HG03095 (cell line): ENCODE results near the gene OPCML.
A peak's percentile ranks its signal among the peaks of the same experiment; 100 is the strongest.

Experiments used
- ATAC-seq: cut with Tn5 transposase; IDR thresholded peaks from one replicate; pipeline ENCODE4 v1.9.1; 2021; ENCODE audit warnings: moderate library complexity; ENCODE audit not compliant: unreplicated experiment

OPCML gene

GRCh38 chr11:133082841-133083488 is 449.3 kb downstream of the OPCML start:
- ATAC-seq = peak; percentile 96

DNA sequence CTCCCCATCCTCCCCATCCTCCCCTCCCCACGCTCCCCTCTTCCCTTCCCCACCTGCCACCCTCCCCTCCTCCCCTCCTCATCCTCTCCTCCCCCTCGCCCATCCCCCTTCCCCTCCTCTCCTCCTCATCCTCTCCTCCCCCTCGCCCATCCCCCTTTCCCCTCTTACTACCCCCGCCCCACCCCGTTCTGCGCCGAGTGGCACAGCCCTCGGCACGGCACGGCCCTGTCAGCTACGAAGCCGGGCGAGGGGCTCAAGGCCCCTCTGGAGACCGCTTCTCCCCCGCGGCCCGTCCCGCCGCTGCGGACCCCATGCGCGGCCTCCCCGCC is 449.9 kb downstream of the OPCML start:
- no peak for ATAC-seq

DNA sequence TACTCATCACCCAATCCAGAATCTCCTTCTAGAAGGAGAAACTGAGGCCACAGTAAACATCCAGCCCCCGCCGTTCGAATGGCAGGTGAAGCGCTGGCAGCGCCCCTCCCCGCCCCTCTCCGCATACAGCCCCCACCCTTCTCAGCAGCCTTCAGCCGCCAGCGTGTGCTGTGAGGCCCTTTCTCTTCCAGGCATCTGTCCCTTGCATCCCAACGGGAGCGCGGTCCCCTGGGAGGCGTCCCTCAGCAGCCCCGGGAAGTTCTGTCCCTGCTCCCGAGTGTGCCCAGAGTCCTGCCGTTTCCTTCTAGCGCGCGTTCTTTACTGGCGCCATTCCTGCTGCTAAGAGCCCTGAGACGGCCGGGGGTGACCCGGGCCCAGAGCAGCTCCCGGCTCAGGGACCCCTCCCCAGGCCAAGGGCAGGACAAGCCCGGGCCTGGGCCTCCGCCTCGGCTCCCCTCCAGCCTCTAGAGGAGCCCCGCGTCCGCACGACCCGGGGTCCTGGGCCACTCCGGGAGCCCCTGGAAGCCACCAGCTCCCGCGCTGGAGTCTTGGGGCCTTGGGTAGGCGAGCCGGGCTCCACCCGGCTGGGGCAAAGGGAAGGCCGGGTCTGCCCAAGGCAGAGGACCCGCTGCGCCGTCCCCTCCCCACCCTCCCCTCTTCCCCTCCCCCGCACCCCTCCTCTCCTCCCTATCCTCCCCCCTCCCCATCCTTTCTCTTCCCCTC is 450.4 kb downstream of the OPCML start:
- no peak for ATAC-seq

- no peak for ATAC-seq
Observed at GRCh38 chr11:133081020-133081419, 451.3 kb downstream of the OPCML start.

DNA sequence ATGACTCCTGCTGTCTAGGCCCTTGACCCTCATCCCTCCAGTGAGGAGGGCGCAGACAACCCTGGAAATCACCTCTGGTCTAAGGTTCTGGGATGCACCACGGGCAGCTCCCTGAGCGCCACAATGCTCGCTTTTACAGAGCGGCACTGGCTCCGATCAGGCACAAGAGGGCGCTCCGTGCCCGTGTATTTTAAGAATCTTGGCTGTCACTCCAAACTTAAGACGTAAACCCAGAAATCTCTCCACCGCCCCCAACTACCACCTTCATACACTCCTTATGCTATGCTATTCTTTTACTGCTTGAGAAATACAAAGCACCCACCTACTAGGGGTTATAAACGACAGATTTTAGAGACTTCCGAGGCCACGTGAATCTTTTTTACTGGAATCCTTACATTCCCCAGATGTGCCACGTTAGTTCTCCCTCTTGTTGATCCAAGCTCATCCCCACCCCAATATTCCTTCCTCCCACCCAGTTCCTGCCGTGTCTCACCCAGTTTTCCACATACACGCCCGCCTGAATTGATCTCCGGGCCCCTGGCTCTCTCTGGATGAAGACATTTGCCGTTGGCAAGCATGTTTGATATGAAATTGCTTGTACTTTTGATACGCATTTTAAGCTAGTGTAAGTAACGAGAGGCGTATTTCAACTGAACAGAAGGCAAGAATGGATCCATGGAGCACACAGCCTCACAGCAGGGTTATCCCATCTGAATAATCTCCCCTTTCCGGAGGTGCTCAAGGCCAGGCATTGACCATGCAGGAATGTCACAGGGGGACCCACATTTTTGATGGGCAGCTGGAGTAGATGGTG is 453.5 kb downstream of the OPCML start:
- no peak for ATAC-seq

- no peak for ATAC-seq
Observed at GRCh38 chr11:133078012-133078411, 454.3 kb downstream of the OPCML start.

GRCh38 chr11:133075351-133075750 is 456.9 kb downstream of the OPCML start:
- ATAC-seq = no peak

DNA sequence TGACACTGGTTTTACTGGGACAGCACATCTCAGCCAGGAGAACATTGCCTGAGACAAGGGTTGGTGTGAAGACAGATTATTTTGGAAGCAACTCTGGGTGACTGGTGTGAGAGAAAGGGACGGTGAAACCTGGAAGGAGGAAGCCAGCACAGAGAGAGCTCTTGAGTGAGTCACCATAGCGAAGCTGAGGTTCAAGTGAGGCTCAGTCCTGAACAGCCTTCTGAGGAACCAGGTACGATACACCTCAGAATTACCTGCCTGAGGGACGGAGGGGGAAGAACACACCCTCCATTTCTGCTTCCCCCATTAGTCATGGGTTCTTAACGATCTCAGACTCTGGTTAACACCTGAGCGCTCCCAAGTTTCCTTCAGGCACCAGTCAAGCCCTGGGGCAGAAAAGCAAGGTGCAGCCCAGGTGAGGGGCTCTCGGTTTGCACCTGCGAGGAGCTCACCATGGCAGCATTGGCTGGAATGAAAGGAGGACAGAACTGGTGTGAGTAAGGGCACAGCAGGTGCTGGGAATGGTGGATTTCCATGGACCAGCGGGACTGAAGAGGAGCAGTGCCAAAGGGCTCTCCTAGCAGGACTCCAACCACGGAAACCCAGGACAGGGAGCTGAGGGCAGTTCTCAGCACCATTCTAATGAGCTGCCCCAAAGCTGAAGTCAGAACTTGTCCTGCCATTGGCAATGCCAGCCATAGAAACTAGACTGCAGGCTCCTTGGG is 459.3 kb downstream of the OPCML start:
- ATAC-seq = no peak

DNA sequence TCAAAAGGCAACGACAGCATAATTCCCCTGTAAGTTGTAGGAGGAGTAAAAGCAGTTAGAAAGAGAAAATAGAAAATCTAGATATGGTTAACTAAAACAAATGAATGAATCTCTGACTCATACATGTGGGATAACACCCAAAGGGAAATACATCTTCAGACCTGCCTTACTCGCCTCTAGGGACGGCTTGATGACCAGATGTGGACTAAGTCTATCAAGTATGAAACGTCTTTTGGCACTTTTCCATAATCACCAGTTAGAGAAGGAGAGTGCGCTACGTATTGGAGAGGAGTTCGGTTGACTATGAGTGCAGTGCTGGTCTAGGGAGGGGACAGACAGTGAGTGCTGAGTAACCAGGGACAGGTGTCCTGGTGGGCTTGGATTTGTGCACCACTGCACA is 459.9 kb downstream of the OPCML start:
- no peak for ATAC-seq

- no peak for ATAC-seq
Observed at GRCh38 chr11:133070791-133071190, 461.5 kb downstream of the OPCML start.

DNA sequence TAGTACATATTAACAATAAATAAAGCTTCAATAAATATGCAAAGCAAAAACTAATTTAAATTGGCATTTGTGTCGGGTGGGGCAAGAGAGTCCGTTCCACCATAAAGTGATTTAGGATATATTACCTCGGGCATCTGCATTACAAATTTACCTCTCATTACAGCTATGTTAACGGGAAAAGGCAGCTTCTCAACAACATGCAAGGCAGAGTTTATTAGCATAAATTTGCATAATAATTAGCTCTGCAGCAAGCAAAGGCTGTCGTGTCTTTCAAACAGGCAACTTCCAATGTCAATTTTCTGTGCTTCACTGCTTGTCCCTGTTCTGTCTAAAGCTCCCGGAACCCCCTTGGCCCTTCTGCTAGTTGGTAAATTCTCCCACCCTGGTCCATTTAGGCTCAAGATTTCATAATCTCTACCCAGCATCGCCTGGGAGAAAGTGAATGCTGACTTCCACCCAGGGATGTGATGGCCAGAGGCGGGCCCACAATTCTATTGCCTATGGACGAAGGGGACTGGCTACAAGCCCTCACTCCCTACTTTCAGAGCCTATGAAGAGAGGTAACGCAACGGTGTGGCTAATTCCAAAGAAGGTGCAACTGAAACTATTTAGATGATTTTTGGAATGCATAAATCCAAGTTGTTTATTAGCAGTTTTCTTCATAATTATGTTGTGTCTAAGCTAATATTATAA is 462.1 kb downstream of the OPCML start:
- no peak for ATAC-seq

DNA sequence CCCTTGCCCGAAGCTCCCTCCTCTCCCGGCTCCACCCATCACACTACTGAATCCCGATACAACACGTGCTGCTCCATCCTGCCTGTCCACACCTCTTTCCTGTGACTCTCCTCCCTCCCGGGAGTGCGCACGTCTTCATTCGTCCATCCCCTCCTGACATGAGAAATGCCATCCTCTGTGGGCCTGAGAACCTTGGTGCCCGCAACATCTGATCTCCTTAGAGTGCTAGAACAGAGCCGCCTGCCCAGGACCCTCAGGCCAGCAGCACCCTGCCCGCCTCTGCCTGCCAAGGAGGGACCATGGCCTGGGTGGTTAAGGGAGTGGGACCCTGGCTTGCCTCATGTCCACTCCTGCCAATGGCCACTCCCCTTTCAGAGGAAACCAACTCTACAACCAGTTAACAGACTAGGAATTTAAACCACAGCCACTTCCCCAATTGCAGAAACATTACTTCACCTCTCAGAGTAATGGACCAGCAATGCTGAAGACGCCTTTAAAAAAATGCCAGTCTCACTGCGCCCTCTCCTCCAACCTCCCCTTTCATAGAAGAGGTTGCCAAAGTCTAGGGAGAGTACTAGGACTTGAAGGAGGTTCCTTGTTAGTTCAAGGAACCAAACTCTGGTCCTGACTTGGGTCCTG is 466.3 kb downstream of the OPCML start:
- no peak for ATAC-seq

DNA sequence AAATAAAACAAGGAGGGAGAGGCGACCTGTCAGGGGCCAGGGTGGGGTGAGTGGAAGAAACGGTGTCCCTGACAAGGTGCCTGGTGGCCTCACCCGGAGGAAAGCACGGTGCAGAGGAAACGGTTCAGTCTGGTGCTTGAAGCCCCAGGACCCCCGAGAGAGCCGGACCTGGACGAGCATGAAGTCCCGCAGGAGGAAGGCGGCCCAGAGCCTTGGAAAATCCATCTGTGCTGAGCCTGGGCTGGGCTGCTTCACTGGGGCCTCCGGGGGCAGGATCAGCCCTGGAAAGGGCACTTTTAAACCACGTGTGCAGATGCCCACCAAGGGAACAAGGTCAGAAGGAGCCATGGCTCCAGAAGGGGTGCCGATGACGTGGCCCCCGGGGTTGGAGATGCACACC is 467.3 kb downstream of the OPCML start:
- ATAC-seq = no peak

DNA sequence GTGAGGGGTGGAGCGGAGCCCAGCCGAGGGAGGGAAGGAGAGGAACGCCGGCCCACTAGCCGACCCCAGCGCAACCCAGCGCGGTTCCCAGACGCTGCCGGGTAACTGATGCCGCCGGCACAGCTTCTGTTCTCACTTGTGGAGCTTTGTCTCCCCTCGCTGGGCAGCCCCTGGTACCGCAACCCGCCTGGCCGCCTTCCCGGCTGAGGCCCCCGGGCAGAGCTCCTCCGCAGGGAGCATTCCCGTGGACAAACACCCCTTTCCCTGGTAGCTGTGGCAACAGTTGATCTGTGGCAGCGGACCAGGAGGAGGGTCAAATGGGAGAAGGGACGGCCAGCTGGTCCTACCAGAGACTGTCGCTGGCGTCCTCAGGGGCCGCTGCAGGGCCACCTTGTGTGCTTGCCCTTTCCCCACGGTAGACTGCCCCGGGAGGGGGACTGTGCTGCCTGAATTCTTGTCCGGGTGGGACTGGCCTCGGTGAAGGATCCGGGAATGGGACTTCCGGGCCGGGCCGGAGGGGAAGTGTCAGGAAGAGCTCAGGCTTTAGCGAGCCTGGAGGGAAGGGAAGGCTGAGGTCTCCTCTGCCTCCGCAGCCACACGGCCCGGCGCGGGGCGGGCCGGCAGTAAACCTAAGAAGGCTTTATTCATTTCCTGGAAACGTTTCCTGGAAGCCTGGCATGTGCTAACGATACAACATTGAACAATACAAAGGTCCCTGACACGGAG is 468.0 kb downstream of the OPCML start:
- no peak for ATAC-seq

DNA sequence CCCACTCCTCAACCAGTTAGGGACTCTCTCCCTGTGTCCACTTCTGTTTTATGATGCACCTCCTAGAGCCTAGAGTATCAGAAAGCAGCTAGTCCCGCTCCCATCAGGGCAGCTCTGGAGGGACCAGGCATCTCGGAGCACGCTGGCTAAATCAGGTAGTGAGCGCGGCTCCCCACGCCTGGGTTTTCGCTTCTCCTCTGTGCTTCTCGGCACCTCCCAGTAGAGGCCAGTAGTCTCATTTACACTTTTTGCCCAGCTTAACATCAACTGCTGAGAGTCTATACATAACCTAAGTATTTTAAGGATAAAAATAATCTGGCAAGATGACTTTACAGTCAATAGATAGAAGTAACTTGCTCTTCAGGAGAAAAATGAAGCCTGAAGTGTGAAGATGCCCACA is 473.8 kb downstream of the OPCML start:
- ATAC-seq = no peak

GRCh38 chr11:133053124-133053776 is 479.1 kb downstream of the OPCML start:
- no peak for ATAC-seq

DNA sequence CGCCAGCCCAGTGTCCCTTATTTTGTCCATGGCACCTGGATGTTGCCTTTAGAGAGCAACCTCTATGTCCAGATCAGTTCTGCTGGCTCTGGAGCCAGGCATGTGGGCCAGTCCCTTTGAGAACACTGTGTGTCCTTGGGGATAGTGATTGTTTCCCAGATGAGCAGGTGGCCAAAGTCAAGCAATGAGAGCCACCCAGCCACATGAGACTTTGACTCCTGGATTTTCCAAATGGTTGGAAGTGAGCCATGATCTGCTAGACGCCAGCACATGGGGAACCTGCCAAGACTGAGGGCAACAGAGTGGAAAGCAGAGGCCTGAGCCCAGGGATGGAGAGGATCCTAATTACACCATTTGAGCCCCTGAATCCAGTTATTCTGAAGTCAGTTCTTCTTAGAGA is 479.8 kb downstream of the OPCML start:
- no peak for ATAC-seq

DNA sequence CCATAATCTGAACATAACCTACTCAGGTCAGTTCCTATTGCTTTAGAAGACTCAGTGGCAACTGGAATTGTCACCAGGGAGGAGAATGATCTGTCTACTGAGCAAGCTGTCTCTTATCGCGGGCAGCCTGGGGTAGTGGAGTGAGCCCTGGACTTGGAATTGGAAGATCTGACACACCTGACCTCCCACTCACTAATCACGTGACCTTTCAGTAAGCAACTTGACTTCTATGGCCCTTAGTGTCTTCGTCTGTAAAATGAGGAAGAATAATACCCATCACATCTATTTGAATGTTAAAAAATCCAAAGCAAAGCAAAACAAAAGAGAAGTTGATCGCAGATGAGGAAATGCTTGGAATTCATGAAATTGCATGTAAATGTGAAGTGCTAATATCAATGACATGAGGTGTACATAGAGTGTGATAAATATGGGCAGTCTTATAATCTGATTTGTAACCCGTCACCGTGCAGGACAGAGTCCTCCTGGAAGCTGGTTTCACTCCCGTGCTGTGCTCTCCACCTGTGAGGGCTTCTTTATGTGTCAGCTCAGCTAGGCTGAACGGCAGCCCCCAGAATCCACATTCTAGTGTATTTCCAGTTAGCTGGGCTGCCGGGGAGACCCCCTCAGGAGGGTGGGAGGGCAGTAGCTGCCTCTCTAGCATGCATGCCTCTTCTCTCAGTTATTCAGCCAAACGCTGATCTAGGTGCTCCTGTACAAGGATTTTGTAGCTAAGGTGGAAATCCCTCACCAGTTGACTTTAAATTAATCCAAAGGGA is 482.9 kb downstream of the OPCML start:
- ATAC-seq = no peak
